GM12891 (cell line): Measurements from ENCODE around the gene CPSF7. TPM values are rescaled to one million over a fixed set of nuclear protein-coding genes. Genes with fewer than 3 reads are reported as not detected.

Experiments used
- DNase-seq: peaks from one replicate; pipeline ENCODE4 v3.0.0; 2011; ENCODE audit warnings: low spot score; ENCODE audit not compliant: insufficient read length
- FAIRE-seq: peaks from 2 replicates; lab custom pipeline; 2011; peaks lifted over from hg19 to GRCh38; lab: Jason Lieb, UNC
- PAX5 ChIP-seq: IDR thresholded peaks from 2 replicates; pipeline ENCODE4 v1.6.1; 2011; ENCODE audit warnings: low read length, moderate library complexity, mild to moderate bottlenecking; ENCODE audit not compliant: insufficient read depth, severe bottlenecking
- POLR2A ChIP-seq: IDR thresholded peaks from 2 replicates; pipeline ENCODE4 v1.6.1; 2011; ENCODE audit warnings: low read depth, low read length, control low read depth
- POLR2AphosphoS5 ChIP-seq: IDR thresholded peaks from 2 replicates; pipeline ENCODE4 v1.6.1; 2011; ENCODE audit warnings: low read depth, low read length, control low read depth
- POU2F2 ChIP-seq: IDR thresholded peaks from 2 replicates; pipeline ENCODE4 v1.6.1; 2011; ENCODE audit warnings: low read depth, mild to moderate bottlenecking, control low read depth, low read length, moderate library complexity
- SPI1 ChIP-seq: IDR thresholded peaks from 2 replicates; pipeline ENCODE4 v1.6.1; 2011; ENCODE audit warnings: low read depth, low read length, control low read depth
- TAF1 ChIP-seq: IDR thresholded peaks from 2 replicates; pipeline ENCODE4 v1.6.1; 2011; ENCODE audit warnings: low read depth, low read length, control low read depth
- polyA plus RNA-seq: library from polyadenylated mRNA; unstranded; fragments of >200 nt; gene quantifications from one replicate; pipeline ENCODE4 v1.2.1, GENCODE V29; 2012; ENCODE audit warnings: low read depth, missing spikeins, inconsistent platforms; ENCODE audit not compliant: missing spikeins

The CPSF7 gene
- polyA plus RNA-seq = 47.3 TPM

- TF ChIP-seq POLR2AphosphoS5 = peak; percentile 67
- TF ChIP-seq PAX5 = no peak
- peak; percentile 86 for TF ChIP-seq POLR2A
- TF ChIP-seq POU2F2 = peak; percentile 58; the same call in 1 of the 2 replicates
- TF ChIP-seq TAF1 = peak; percentile 95
- no peak for TF ChIP-seq SPI1
- FAIRE-seq = peak; percentile 96
- peak; percentile 90 for DNase-seq
Measured at GRCh38 chr11:61429691-61430582, at the start of gene CPSF7, which contains the start of gene SDHAF2. CPSF7 (minus strand) TSS chr11:61429975; CDS start chr11:61429235, 740 bp downstream. SDHAF2 (plus strand) TSS chr11:61430124; CDS start chr11:61430147, 23 bp downstream.

GRCh38 chr11:61477727-61478148 is 48.0 kb upstream of the CPSF7 start:
- TF ChIP-seq SPI1 (no peak), POU2F2 (no peak), TAF1 (no peak), POLR2AphosphoS5 (no peak), POLR2A (no peak), PAX5 (no peak)
- FAIRE-seq (peak; percentile 68), DNase-seq (peak; percentile 68)

GRCh38 chr11:61477126-61477525 is 47.4 kb upstream of the CPSF7 start:
- no peak for DNase-seq
- TF ChIP-seq TAF1 = no peak
- no peak for TF ChIP-seq POLR2AphosphoS5
- no peak for FAIRE-seq

- FAIRE-seq (peak; percentile 28), DNase-seq (no peak)
- TF ChIP-seq POLR2AphosphoS5 (no peak), PAX5 (no peak), SPI1 (no peak), POLR2A (no peak), POU2F2 (no peak), TAF1 (no peak)
Measured at GRCh38 chr11:61476371-61476770, 46.6 kb upstream of the CPSF7 start.

- no peak for TF ChIP-seq POLR2A
- no peak for TF ChIP-seq POU2F2
- no peak for TF ChIP-seq SPI1
- no peak for TF ChIP-seq PAX5
- no peak for TF ChIP-seq TAF1
- no peak for TF ChIP-seq POLR2AphosphoS5
Measured at GRCh38 chr11:61475433-61475832, 45.7 kb upstream of the CPSF7 start.

GRCh38 chr11:61474013-61474643 is 44.4 kb upstream of the CPSF7 start:
- no peak for TF ChIP-seq POU2F2
- no peak for TF ChIP-seq SPI1
- TF ChIP-seq PAX5 = no peak
- no peak for TF ChIP-seq TAF1
- no peak for TF ChIP-seq POLR2AphosphoS5
- no peak for TF ChIP-seq POLR2A
- no peak for FAIRE-seq
- DNase-seq = no peak

More at GRCh38 chr11:61475433-61475832, 45.7 kb upstream of the CPSF7 start:
- FAIRE-seq (no peak), DNase-seq (no peak)

- no peak for FAIRE-seq
- TF ChIP-seq POLR2A (no peak), POU2F2 (no peak), PAX5 (no peak), POLR2AphosphoS5 (no peak), SPI1 (no peak), TAF1 (no peak)
- DNase-seq = no peak
Measured at GRCh38 chr11:61473370-61474012, 43.7 kb upstream of the CPSF7 start.

GRCh38 chr11:61472868-61473267 is 43.1 kb upstream of the CPSF7 start:
- FAIRE-seq = no peak
- TF ChIP-seq TAF1 (no peak), SPI1 (no peak), POU2F2 (no peak), PAX5 (no peak), POLR2A (no peak), POLR2AphosphoS5 (no peak)
- no peak for DNase-seq

GRCh38 chr11:61472282-61472681 is 42.5 kb upstream of the CPSF7 start:
- FAIRE-seq (no peak), DNase-seq (no peak)
- no peak for TF ChIP-seq TAF1
